ENCODE data around the gene DLG2. TPM values are rescaled to one million over a fixed set of nuclear protein-coding genes. Genes with fewer than 3 reads are reported as not detected.

DLG2 gene
- total and polyA plus RNA-seq, 2 of the 8 experiments (the other 6 are each of a cell fraction or from before 2014, with no cell fraction given): 1.7 to 14.3 TPM

DNA sequence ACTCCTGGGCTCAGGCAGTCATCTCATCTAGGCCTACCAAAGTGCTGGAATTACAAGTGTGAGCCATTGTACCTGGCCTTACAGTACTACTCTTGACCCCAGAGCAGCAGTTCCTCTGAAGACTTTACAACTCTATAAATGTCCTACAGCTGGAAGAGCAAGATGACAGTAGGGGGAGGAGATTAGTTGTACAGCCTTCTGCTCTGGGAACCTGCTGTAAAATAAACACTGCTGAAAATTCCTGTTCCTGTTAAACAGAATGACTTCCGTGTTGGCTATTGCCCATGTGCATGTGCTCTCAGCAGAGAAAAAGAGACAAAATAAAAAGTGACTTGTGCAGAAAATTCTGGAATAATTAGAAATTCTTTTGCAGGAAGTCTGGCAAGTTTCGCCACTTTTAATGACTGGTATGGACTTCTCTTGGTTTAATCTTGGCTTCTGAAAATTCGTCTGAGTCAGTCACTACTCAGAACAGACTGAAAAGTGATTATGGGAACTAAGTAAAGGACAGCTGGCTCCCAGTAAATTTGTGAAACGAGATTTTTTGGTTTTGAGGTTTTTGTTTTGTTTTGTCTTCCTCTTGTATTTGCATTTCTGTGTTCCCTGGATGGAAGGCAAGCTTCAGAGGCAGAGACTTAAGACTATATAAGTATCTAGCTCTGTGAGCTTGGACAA is 955.7 kb downstream of the DLG2 start:
- H3K27ac ChIP-seq (ENCODE audit: low read depth, low read length): no peak overlapping the region
- no peak overlapping the region for H3K4me2 ChIP-seq (ENCODE audit: insufficient read depth in 1 of 2, low read depth in 2 of 2, low read length in 2 of 2)
- no peak overlapping the region for H4K8ac ChIP-seq (ENCODE audit: extremely low read depth, insufficient read depth, low read length)
- H2AK5ac ChIP-seq (ENCODE audit: low read depth, low read length): no peak overlapping the region
- no peak overlapping the region for H3K4me3 ChIP-seq (ENCODE audit: extremely low read depth in 1 of 4, insufficient read depth in 2 of 4, low read depth in 3 of 4, low read length in 4 of 4)
- no peak overlapping the region; the same call in 1 of the 2 replicates for H2BK20ac ChIP-seq (ENCODE audit: low read length)
- no peaks in the 10 kb centered on the region for H3K9me3 ChIP-seq (ENCODE audit: insufficient read depth in 2 of 2, low read depth in 1 of 2, low read length in 1 of 2)
- H2BK12ac ChIP-seq (ENCODE audit: low read depth, low read length): no peak overlapping the region
- H2BK15ac ChIP-seq (ENCODE audit: low read length): no peak overlapping the region
- H3K27me3 ChIP-seq (replicated peaks in 1 of 4; ENCODE audit: control insufficient read depth in 3 of 4, extremely low read depth in 1 of 4, insufficient read depth in 3 of 4, low read length in 3 of 4): no peaks in the 10 kb centered on the region
- H3K79me1 ChIP-seq (ENCODE audit: low read depth, low read length): no peaks in the 10 kb centered on the region
- no peak overlapping the region for H3K9ac ChIP-seq (replicated peaks in 1 of 4; ENCODE audit: extremely low read depth in 1 of 4, low read depth in 3 of 4, low read length in 3 of 4)
- no peak overlapping the region for H3K4ac ChIP-seq (replicated peaks; ENCODE audit: insufficient read length, low read depth, low read length)
- no peak overlapping the region for H3K56ac ChIP-seq (replicated peaks; ENCODE audit: insufficient read length, low read depth, low read length)
- H4K5ac ChIP-seq (ENCODE audit: insufficient read length, low read depth, low read length): no peak overlapping the region
- H3K4me1 ChIP-seq (replicated peaks in 1 of 4; ENCODE audit: control insufficient read depth in 3 of 4, insufficient read depth in 4 of 4, low read length in 3 of 4): peaks cover 0 to 15% (median 2%) of the 10 kb centered on the region in 4 experiments; a peak in 2 of 7 replicates
- DNase-seq (ENCODE audit: low read depth in 1 of 2, low spot score in 2 of 2): no peak
- no peaks in the 10 kb centered on the region for H3K23me2 ChIP-seq (ENCODE audit: low read depth, low read length)
- H3K18ac ChIP-seq (ENCODE audit: extremely low read depth, low read length): no peak overlapping the region
- no peak overlapping the region for H2AFZ ChIP-seq (ENCODE audit: low read length)
- H3K36me3 ChIP-seq (ENCODE audit: control insufficient read depth in 2 of 4, insufficient read depth in 4 of 4, low read length in 3 of 4): no peaks in the 10 kb centered on the region
- no peak overlapping the region for H3K23ac ChIP-seq (ENCODE audit: insufficient read length)
- H3K14ac ChIP-seq (ENCODE audit: insufficient read length): no peak overlapping the region
- 78% methylated on average over 4 of the region's 4 CpGs; no CpG with 5 or more reads in 1 of the 2 experiments for WGBS, 2 experiments (ENCODE audit: extremely low coverage in 1 of 2, insufficient coverage in 1 of 2, insufficient read length in 1 of 2, insufficient replicate concordance in 2 of 2, low coverage in 1 of 2, low lambda C conversion rate in 2 of 2, missing lambda C conversion rate in 1 of 2)
- FAIRE-seq: no peak
- no peak overlapping the region for H2BK5ac ChIP-seq (ENCODE audit: low read depth, low read length)
- no peak overlapping the region for H4K91ac ChIP-seq (replicated peaks; ENCODE audit: insufficient read length, low read length)
- H2BK120ac ChIP-seq (replicated peaks; ENCODE audit: low read depth, low read length): no peak overlapping the region
- H3K79me2 ChIP-seq (ENCODE audit: control insufficient read depth in 1 of 2, insufficient read depth in 2 of 2, low read length in 2 of 2): no peaks in the 10 kb centered on the region
- POLR2A ChIA-PET (ENCODE audit: partially characterized antibody): no interaction called here
- no peaks in the 10 kb centered on the region for H4K20me1 ChIP-seq (replicated peaks in 1 of 2; ENCODE audit: control insufficient read depth in 1 of 2, insufficient read depth in 2 of 2, low read length in 2 of 2)
- CTCF ChIA-PET (ENCODE audit: partially characterized antibody): no interaction called here
- no peak for TF ChIP-seq PHF8 (conservative IDR thresholded peaks at IDR 0.05; ENCODE audit: low read depth, low read length)
- no peak for TF ChIP-seq JUN (IDR thresholded peaks at IDR 0.05; ENCODE audit: low read depth, low read length)
- TF ChIP-seq JUND (IDR thresholded peaks at IDR 0.05; ENCODE audit: low read length): no peak
- TF ChIP-seq TEAD4 (IDR thresholded peaks at IDR 0.05; ENCODE audit: low read depth, low read length): no peak
- TF ChIP-seq RXRA (IDR thresholded peaks at IDR 0.05; ENCODE audit: insufficient read depth, low read depth, low read length): no peak
- TF ChIP-seq EGR1 (IDR thresholded peaks at IDR 0.05; ENCODE audit: borderline replicate concordance, low read depth, low read length): no peak
- no peak for TF ChIP-seq KDM1A (IDR thresholded peaks at IDR 0.05; ENCODE audit: borderline replicate concordance, low read length)
- TF ChIP-seq GTF2F1 (IDR thresholded peaks at IDR 0.05; ENCODE audit: borderline replicate concordance, low read depth, low read length): no peak
- TF ChIP-seq POLR2AphosphoS5 (IDR thresholded peaks at IDR 0.05; ENCODE audit: low read depth, low read length): no peak
- TF ChIP-seq ZNF274 (IDR thresholded peaks at IDR 0.05; ENCODE audit: borderline replicate concordance, extremely low read depth, low read length): no peak
- no peak for TF ChIP-seq ASH2L (IDR thresholded peaks at IDR 0.05; ENCODE audit: low read length)
- no peak for TF ChIP-seq POLR2A (IDR thresholded peaks at IDR 0.05; ENCODE audit: control extremely low read depth in 1 of 2, low read depth in 2 of 2, low read length in 2 of 2)
- TF ChIP-seq RNF2 (IDR thresholded peaks at IDR 0.05; ENCODE audit: borderline replicate concordance, low read depth, low read length, missing control alignments, poor library complexity, severe bottlenecking): no peak
- no peak for TF ChIP-seq CTBP2 (IDR thresholded peaks at IDR 0.05; ENCODE audit: borderline replicate concordance, insufficient read depth, insufficient read length, low read length)
